Dermis blood vessel endothelial cell (primary cell): ENCODE measurements around the gene TRMT10B. TPM values are rescaled to one million over a fixed set of nuclear protein-coding genes. Genes with fewer than 3 reads are reported as not detected.
"Not testable (repeated sequence)": the region's sequence is repeated elsewhere in the genome, so short reads cannot be mapped to it uniquely, and the experiment has no call there.

Experiments
- DNase-seq: peaks from one replicate; pipeline ENCODE4 v3.0.0; 2010
- total RNA-seq: library from RNA; depleted of rRNA; stranded (reverse); fragments of >200 nt; gene quantifications from 2 replicates; pipeline ENCODE4 v1.2.3, GENCODE V29; 2014

The TRMT10B gene
- total RNA-seq, 1 donor from 2014 or later = 2.0 TPM

DNA sequence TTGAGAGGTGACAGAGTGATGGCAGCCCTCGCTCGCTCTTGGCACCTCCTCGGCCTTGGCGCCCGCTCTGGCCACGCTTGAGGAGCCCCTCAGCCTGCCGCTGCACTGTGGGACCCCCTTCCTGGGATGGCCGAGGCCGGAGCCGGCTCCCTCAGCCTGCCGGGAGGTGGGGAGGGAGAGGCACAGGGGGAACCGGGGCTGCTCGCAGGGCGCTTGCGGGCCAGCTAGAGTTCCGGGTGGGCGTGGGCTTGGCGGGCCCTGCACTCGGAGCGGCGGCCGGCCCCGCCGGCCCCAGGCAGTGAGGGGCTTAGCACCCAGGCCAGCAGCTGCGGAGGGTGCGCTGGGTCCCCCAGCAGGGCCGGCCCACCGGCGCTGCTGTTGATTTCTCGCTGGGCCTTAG, 1.9 kb upstream of the TRMT10B start:
- DNase-seq = not testable (repeated sequence)

- not testable (repeated sequence) for DNase-seq
These were observed 1.5 kb upstream of the TRMT10B start for GRCh38 chr9:37752112-37752511.

DNA sequence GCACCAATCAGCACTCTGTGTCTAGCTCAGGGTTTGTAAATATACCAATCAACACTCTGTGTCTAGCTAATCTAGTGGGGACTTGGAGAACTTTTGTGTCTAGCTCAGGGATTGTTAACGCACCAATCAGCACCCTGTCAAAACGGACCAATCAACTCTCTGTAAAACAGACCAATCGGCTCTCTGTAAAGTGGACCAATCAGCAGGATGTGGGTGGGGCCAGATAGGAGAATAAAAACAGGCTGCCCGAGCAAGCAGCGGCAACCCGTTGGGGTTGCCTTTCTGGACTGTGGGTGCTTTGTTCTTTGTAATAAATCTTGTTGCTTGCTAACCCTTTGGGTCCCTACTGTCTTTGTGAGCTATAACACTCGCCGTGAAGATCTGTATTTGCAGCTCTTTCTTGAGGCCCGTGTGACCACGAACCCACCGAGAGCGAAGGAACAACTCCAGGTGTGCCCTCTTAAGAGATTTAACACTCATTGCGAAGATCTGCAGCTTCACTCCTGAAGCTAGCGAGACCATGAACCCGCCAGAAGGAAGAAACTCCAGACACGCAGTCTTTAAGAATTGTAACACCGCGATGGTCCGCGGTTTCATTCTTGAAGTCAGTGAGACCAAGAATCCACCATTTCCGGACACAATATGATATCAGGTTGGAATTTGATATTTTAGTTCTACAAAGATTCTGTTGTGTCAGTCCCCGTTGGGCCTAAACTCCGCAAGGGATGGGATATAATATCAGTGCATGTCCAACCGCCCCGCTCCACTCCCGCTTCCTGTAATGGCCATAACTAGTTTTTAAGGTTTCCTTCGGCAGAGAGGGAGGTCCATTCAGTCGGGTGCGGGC, 740 bp upstream of the TRMT10B start:
- DNase-seq = no peak

GRCh38 chr9:37758747-37759146, 5.1 kb downstream of the TRMT10B start:
- DNase-seq = no peak

GRCh38 chr9:37760416-37761161, 7.0 kb downstream of the TRMT10B start:
- DNase-seq = no peak

DNA sequence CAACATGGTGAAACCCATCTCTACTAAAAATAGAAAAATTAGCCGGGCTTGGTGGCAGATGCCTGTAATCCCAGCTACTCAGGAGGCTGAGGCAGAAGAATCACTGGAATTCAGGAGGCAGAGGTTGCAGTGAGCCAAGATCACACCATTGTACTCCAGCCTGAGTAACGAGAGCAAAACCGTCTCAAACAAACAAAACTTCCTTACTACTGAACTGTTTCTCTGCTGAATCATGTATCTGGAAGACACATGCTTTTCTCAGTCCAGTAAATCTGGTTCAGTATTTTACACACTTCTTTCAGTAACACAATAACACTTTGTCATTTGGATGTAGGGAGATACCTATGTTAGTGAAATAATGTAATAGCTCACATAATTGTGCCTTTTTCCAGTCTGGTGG, 7.9 kb downstream of the TRMT10B start:
- DNase-seq = peak; percentile 4

GRCh38 chr9:37765263-37765662, 11.7 kb downstream of the TRMT10B start:
- DNase-seq = not testable (repeated sequence)

DNA sequence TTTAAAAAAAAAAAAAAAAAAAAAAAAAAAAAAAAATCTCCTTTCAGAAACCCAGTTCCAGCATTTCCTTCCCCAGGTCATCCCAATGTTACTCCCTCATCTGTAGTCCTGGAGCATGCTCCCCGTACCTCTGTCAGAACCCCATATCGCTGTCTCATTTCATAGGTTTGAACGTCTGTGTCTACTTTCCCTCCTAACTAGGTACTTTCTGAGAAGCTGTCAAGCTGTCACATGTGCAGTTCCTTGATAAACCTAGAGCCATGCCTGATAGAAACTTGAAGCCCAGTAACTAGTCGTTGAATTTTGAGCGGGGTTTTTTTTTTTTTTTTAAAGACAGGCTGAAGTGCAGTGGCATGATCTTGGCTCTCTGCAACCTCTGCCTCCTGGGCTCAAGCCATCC, 15.7 kb downstream of the TRMT10B start:
- DNase-seq = no peak

DNA sequence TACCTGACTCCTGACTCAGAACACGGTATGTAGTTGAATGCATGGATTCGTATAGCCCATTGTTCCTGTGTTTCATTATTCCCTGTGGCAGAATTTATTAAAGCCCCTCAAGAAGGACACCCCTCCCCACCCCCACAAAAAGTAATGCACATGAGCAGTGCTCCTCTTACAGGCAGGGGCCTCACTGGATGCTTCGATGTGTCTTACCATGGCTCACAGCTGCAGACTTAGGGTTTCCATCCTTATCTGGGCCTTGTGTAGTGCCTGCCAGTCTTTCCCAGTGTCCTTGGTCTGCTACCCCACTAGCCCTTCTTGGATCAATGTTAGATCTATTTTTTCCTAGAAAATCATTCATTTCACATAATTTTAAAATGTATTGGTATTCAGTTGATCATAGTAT, 16.4 kb downstream of the TRMT10B start:
- no peak for DNase-seq

DNA sequence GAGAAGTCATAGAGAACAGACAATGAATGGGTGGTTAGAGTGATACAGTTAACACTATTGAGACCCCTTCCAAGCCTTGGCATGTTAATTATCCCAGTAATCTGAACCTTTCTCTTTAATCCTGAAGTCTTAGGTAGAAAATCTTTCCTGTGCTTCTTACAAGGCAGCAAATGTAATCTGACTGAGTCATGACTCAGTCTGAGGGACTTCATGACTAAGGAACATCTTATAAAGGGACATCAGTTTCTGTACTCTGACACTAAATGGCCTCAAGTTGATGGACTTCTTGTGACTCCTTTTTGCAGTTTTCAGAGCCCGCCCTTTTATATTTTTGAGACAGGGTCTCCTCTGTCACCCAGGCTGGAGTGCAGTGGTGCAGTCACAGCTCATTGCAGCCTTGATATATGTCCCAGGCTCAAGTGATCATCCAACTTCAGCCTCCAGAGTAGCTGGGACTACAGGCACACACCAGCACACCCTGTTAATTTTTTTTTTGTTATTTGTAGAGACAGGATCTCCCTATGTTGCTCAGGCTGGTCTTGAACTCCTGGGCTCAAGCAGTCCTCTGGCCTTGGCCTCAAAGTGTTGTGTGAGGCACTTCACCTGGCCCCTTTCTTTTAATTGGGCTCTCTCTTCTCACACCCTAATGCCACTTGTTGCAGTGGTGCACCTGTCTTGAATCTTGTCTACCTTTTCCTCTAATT, 21.8 kb downstream of the TRMT10B start:
- DNase-seq = no peak

- no peak for DNase-seq
These were observed 22.7 kb downstream of the TRMT10B start for GRCh38 chr9:37776328-37776727.

DNA sequence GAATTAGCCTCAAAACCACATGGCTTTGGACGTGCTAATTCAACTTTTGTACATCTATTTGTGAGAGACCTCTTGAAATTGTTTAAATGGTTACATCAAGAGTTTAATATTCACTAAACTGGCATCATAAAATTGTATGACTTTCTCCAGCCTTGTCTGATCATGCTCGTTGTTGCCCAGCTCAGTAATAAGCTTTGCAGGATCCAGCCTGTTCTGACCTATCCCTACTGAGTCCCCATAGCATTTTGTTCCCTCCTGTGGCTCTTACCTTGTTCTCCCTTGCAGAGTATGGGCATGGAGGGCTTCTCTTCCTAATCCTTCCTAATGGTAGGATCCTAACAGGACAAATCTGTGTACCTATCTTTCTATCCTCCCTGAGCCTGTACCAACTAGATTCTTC, 24.9 kb downstream of the TRMT10B start:
- DNase-seq = no peak

DNA sequence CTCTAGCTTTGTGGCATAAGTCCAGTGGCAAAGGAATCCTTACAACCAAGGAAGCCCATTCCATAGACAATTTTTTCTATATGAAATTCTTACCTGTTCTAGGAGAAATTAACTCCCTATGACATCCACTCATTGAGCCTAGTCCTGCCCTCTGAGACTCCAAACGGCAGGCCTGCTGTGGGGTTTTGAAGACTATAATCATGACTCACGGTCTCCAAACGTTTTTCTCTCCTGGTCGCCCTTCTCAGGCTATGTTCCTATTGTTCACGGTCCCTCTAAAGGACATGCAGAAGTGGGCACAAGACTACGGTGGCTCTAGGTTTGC, 30.6 kb downstream of the TRMT10B start:
- peak; percentile 46 for DNase-seq

GRCh38 chr9:37784616-37785483, 31.2 kb downstream of the TRMT10B start, which contains the start of gene EXOSC3:
TSS of gene EXOSC3 (minus strand) at chr9:37785064. CDS start at chr9:37785044, 20 bp downstream.
- peak; percentile 93 for DNase-seq

DNA sequence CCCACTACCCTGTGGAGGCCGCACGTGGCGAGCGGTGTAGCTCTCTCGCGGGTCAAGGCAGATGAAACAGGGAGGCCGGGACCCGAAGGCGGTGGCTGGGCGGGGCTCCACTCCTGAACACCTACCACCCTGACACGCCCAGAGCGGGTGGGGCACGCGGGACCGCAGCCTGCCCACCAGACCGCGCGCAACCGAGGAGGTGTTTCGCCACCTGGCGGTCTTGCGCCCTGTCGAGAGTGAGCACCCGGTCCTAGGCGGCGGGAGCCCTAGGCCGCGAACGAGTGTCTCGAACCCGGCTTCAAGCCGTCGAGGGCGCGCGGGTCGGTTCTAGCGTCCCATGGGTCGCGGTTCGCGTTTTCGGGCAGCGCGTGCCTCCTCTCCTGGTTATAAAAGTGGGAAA, 33.5 kb downstream of the TRMT10B start:
- no peak for DNase-seq

- no peak for DNase-seq
These were observed 34.7 kb downstream of the TRMT10B start for GRCh38 chr9:37788332-37788731.

- no peak for DNase-seq
These were observed 36.5 kb downstream of the TRMT10B start for GRCh38 chr9:37790096-37790495.

DNA sequence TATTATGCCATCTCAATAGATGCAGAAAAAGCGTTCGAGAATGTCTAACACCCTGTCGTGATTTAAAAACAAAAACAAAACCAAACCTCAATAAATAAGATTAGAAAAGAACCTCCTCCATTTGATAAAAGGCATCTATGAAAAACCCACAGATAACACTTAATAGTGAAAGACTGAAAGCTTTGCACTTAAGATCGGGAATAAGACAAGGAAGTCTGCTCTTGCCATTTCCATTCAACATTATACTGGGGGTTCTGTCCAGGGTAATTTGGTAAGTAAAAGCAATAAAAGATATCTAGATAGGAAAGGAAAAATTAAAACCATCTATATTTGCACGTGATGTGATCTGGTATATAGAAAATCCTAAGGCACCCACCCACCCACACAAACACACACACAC, 38.5 kb downstream of the TRMT10B start:
- DNase-seq = no peak

DNA sequence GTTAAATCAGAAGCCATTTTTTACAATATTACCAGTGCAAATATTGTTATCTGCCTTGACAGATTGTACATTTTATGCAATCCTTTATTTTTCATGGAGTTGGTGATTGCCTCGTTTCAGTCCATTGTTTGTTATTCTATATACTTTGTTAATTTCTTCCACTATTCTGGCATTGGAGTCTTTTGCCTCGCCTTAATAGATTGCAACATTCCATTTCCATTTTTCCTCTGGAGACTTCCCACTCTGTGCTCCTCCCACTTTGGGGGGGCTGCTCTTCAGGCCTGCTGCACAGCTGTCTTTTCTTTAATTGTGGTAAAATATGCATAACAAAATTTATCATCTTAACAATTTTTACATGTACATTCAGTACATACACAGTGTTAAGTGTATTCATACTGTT, 42.6 kb downstream of the TRMT10B start:
- no peak for DNase-seq

DNA sequence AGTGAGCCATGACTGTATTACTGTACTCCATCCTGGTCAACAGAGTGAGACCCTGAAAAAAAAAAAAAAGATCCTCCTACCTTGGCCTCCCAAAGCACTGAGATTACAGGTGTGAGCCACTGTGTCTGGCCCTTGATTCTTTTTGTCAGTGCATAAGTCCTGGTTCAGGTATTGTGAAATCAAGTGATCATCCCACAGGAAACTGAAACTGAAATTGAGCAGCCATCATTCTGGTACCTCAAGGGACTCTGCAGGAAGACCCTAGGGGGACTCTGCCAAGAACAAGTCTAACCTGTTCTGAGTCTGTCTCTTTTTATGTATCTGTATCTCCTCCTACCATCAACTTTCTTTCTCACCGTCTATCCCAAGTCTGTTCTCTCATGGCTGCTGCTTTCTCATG, 45.1 kb downstream of the TRMT10B start:
- no peak for DNase-seq

DNA sequence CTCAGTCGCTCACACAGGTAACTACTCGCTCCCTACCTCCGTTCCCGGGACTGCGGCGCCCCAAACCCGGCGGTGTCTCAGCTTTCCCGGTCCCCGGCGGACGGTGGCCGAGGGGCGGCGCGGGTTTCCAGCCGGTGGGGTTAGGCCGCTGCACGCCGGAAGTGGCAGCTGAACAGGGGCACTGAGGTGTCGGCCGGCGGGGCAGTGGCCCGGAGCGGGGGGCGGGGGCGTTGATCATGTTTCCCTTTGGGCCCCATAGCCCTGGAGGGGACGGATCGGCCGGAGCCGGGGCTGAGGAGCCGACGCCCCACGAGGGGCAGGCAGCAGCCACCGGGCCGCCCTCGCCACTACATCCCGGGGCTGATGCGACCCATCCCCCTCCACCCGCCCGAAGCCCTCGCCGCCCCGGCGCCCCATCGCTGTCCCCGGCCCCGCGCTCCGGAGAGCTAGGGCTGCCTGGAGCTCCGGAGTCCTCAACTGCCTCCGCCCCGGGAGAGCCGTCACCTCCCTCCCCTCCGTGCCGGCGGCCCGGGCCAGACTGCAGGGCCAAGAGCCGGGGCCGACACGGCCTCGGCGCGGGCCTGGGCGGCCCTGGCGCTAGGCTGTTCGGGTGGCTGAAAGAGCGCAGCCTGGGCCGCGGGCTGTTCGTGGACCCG, 47.2 kb downstream of the TRMT10B start, which contains the start of gene DCAF10:
TSS of gene DCAF10 (plus strand) at position 167 of the 656 bp plus-strand sequence. CDS start at position 237, 70 bp downstream.
- DNase-seq = peak; percentile 92
